ENCODE data around the gene KBTBD8.

The KBTBD8 gene

DNA sequence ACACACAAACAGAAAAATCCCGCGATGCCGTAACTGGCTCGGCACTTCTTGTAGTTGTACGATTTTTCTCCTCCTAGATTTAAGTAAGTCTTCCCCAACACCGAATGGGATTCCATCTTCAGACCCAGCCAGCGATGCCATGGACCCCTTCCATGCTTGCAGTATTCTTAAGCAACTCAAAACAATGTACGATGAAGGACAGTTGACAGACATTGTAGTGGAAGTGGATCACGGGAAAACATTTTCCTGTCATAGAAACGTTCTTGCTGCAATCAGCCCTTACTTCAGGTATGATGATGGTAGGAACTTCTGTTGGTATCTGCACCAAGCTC, 763 bp downstream of the KBTBD8 start:
- DNase-seq = no peak

GRCh38 chr3:67000009-67000408, 1.9 kb downstream of the KBTBD8 start:
- DNase-seq = no peak

GRCh38 chr3:67001086-67001861, 3.2 kb downstream of the KBTBD8 start:
- DNase-seq = no peak

DNA sequence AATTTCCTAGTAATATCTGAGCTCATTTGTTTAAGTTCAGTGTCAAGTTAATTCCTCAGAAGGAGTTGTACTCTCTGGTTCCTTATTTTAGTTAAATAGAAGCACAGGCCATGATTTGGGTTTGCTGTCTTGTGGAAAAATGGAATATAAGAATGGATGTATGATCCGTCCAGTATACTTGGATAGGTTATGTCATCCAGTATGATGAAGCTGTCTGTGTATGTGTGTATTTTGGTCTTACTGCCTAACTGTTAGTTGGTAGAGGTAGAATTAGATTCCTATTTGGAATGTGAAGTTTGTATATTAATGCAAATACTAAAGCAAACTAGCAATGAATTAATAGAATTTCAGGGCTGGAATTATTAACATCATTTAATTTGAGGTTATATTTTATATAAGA, 7.9 kb downstream of the KBTBD8 start:
- DNase-seq = no peak

- DNase-seq = no peak
Observed at GRCh38 chr3:67006460-67006859, 8.4 kb downstream of the KBTBD8 start.

DNA sequence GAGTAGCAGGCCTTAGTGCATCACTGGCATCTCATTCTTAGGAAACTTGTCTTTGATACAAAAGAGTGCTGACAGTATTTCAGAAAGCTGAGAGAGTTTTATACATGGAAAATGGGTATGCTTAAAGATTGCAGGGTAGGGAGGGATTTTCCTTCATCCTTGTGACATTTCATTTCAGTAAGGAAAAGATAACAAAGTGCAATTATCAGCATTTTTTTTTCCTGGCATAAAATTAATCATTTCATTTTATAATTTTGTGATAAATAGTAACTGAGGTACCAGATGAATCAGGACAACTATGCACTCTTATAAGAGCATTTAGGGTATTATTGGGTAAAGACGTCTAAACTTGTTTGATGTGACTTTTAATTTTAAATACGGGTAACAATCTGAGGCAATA, 10.3 kb downstream of the KBTBD8 start:
- no peak for DNase-seq

DNA sequence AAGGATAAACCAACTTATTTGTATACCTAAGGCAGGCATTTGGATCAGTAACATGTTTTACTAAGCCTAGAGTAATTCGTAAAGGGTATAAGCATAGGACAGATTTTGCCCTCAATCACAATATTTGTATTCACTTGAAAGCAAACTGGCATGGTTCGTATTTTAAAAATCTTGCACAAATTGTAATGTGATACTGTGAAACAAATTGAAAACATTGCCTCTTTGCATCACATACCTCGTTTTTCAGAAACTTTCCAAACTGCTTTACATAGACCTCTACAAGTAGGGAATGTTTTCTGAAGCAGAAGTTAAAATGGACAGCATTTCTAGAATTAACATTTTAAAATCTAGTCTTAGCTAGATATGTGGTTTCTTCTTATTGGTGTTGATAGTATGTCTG, 11.6 kb downstream of the KBTBD8 start:
- DNase-seq = no peak

DNA sequence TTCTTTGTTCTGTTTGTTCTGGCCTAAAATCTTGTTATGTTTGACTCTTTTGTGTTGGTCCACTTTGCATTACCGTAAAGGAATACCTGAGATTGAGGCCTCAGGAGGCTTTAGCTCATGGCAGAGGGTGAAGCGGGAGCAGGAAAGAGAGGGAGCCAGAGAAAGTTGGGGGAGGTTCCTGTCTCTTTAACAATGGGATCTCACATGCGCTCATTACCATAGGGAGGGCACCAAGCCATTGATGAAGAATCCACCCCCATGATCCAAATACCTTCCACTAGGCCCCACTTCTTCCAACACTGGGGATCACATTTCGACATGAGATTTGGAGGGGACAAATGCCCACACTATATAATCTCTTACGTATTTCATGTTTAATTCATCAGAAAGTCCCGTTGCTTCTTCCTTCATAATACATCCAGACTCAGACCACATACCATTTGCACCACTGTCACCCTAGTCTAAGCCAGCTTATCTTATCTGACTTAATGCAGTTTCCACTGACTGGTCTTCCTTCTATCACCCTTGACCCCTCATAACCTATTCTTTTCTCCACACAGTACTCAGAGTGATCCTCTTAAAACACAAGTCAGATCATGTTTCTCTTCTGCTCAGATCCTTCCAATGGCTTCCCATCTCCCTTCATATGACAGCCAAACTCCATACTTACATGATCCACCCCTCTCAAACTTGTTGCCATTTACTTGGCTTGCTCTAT, 13.5 kb downstream of the KBTBD8 start:
- DNase-seq = no peak

DNA sequence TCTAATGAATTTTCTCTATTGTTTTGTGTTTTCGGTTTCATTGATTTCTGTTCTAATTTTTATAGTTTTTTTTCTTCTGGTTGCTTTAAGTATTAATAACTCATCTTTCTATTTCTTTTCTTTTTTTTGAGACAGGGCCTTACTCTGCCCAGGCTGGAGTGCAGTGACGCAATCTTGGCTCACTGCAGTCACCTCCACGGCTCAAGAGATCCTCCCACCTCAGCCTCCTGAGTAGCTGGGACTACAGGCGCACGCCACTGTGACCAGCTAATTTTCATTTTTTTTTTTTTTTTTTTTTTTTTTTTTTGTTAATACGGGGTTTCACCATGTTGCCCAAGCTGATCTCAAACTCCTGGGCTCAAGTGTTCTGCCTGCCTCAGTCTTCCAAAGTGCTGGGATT, 14.5 kb downstream of the KBTBD8 start:
- no peak for DNase-seq

GRCh38 chr3:67015702-67016484, 17.8 kb downstream of the KBTBD8 start:
- no peak for DNase-seq

DNA sequence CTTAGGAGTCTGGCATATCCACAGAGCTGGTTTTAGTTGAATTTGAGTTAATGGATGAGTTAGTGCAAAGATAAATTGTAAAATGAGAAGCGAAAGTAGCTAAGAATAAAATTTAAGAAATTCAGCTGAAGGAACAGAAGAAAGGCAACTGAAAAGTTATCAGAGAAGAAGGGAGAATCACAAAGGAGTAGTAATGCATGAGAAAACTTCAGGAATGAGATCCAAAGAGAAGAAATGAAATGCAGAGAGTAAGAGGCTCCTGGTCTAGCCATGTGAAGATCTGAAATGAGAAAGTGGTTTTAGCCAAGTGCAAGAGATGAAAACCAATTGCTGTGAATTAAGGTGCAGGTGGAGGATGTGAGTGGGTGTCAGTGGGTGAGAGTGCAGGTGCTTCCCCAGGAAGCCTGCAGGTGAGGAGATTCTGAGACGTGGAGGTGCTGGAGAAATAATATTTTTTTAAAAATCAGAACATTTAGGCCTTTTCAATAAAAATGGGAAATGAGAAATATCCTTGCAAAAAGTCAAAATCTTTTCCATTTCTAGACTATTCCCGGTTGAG, 18.5 kb downstream of the KBTBD8 start:
- peak; percentile 6 for DNase-seq

DNA sequence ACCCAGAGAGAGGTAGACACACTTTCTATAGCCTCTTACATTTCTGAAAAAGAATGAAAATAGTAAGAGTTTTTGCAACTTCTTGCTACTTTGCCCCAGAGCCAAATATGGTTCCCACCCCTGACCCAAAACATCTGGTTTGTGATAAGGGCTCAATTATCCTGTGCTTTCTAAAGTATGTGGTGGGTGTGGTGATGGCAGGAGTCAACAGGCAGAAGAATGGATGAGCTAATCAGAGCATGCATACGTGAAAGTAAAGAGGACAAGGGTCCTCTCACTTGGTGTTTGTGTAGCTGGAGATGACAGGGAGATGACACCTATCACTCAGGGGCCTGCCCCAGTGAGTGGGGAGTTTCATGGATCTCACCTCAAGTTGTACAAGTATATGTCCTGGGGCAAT, 19.1 kb downstream of the KBTBD8 start:
- no peak for DNase-seq

GRCh38 chr3:67018105-67018788, 20.1 kb downstream of the KBTBD8 start:
- DNase-seq = peak; percentile 26

- DNase-seq = no peak
Observed at GRCh38 chr3:67018789-67019526, 20.9 kb downstream of the KBTBD8 start.

- DNase-seq = no peak
Observed at GRCh38 chr3:67028001-67028784, 30.1 kb downstream of the KBTBD8 start.

- no peak for DNase-seq
Observed at GRCh38 chr3:67030785-67031740, 33.0 kb downstream of the KBTBD8 start.

GRCh38 chr3:67031986-67032385, 33.9 kb downstream of the KBTBD8 start:
- DNase-seq = no peak

- DNase-seq = no peak
Observed at GRCh38 chr3:67033079-67033478, 35.0 kb downstream of the KBTBD8 start.

- DNase-seq = no peak
Observed at GRCh38 chr3:67034371-67034770, 36.3 kb downstream of the KBTBD8 start.

DNA sequence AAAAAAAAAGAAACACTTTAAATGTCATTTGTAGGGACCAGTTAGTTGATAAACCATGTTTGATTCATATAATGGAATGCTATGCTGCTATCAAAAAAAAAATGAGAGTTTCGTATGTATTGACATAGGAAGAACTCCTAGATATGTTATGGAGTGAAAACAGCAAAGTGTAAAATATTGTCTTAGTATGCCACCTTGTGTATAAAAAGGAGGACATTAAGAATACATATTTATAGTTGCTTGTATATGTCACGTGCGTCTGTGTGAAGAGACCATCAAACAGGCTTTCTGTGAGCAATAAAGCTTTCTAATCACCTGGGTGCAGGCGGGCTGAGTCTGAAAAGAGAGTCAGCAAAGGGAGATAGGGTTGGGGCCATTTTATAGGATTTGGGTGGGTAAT, 39.5 kb downstream of the KBTBD8 start:
- no peak for DNase-seq

All from CD4-positive, alpha-beta T cell treated with Interleukin-17A for 4 hours (primary cell).